Endothelial cell of umbilical vein (primary cell): ENCODE data around the gene AQP12A. TPM values are rescaled to one million over a fixed set of nuclear protein-coding genes. Genes with fewer than 3 reads are reported as not detected.

ENCODE experiments used
- BruUV-seq: library from RNA; stranded (reverse); fragments of 400-500 nt; replicated peaks from 2 replicates; lab custom pipeline; 2021; lab: Mats Ljungman, UMichigan
- CTCF ChIA-PET: fragments of 300-600, 350-600 bp; sonication (Branson Sonifier 250); formaldehyde crosslinking; loops from one replicate; lab custom pipeline; 2021; ENCODE audit warnings: antibody characterized with exemption, inconsistent platforms; lab: Charles Lee
- POLR2A ChIA-PET: fragments of 300-600, 350-600 bp; sonication (Branson Sonifier 250); formaldehyde crosslinking; loops from one replicate; lab custom pipeline; 2021; ENCODE audit warnings: antibody characterized with exemption, inconsistent platforms; lab: Charles Lee
- DNase-seq: peaks from one replicate; pipeline ENCODE4 v3.0.0-alpha.2; 2011; ENCODE audit warnings: low read depth, low spot score
- FAIRE-seq: peaks from 2 replicates; lab custom pipeline; 2011; peaks lifted over from hg19 to GRCh38; lab: Jason Lieb, UNC
- H2AFZ ChIP-seq: 2 replicates; pipeline ENCODE4 v1.6.0; 2012; ENCODE audit warnings: low read depth, low read length, control low read depth, inconsistent platforms
- H3K27ac ChIP-seq: 2 replicates; pipeline ENCODE4 v1.5.1; 2011; ENCODE audit warnings: low read depth, mild to moderate bottlenecking, control low read depth, low read length, moderate library complexity; ENCODE audit not compliant: insufficient read depth
- H3K27me3 ChIP-seq, 2 experiments: 2 replicates each; pipeline versions ENCODE4 v1.6.0 to v1.6.1; 2011; ENCODE audit warnings: low read length in 2 of 2, mixed read lengths in 1 of 2; ENCODE audit not compliant: control insufficient read depth in 2 of 2, insufficient read depth in 2 of 2
- H3K36me3 ChIP-seq, 2 experiments: 2 replicates in 1 of 2; 3 replicates in 1 of 2; pipeline ENCODE4 v1.5.1; 2011; ENCODE audit warnings: low read length in 2 of 2, mild to moderate bottlenecking in 1 of 2, moderate library complexity in 1 of 2; ENCODE audit not compliant: control insufficient read depth in 2 of 2, insufficient read depth in 2 of 2; ENCODE audit errors: extremely low read depth in 1 of 2
- H3K4me1 ChIP-seq: 3 replicates; pipeline ENCODE4 v1.5.1; 2011; ENCODE audit warnings: mild to moderate bottlenecking, low read length; ENCODE audit not compliant: control insufficient read depth, insufficient read depth; ENCODE audit errors: extremely low read depth
- H3K4me2 ChIP-seq: 2 replicates; pipeline ENCODE4 v1.6.1; 2011; ENCODE audit warnings: low read length, control low read depth, mixed read lengths; ENCODE audit not compliant: insufficient read depth
- H3K4me3 ChIP-seq, 3 experiments: fragments of 200-600 bp in 1 of 3; sonication (generic), shearing (Covaris generic) in 1 of 3; replicated peaks in 1 of 3; 2 replicates each; pipeline ENCODE4 v1.5.1; 2011 to 2016; ENCODE audit warnings: control low read depth in 3 of 3, low read length in 3 of 3, mild to moderate bottlenecking in 2 of 3, inconsistent platforms in 1 of 3, low read depth in 1 of 3, moderate library complexity in 1 of 3; ENCODE audit not compliant: insufficient read depth in 1 of 3
- H3K79me2 ChIP-seq: 2 replicates; pipeline ENCODE4 v1.6.0; 2012; ENCODE audit warnings: low read length, inconsistent platforms; ENCODE audit not compliant: control insufficient read depth, insufficient read depth
- H3K9ac ChIP-seq: replicated peaks from 2 replicates; pipeline ENCODE3; 2011; ENCODE audit warnings: low read length, control low read depth; ENCODE audit not compliant: insufficient read depth; ENCODE audit errors: extremely low read depth
- H3K9me1 ChIP-seq: replicated peaks from 3 replicates; pipeline ENCODE4 v1.6.0; 2011; ENCODE audit warnings: mild to moderate bottlenecking, low read length; ENCODE audit not compliant: control insufficient read depth, insufficient read depth; ENCODE audit errors: extremely low read depth
- H3K9me3 ChIP-seq: replicated peaks from 2 replicates; pipeline ENCODE4 v1.5.1; 2012; ENCODE audit warnings: low read length, inconsistent platforms; ENCODE audit not compliant: control insufficient read depth, insufficient read depth
- H4K20me1 ChIP-seq: replicated peaks from 2 replicates; pipeline ENCODE3; 2011; ENCODE audit warnings: mild to moderate bottlenecking, low read length; ENCODE audit not compliant: control insufficient read depth, insufficient read depth; ENCODE audit errors: extremely low read depth
- EZH2 ChIP-seq: IDR thresholded peaks from 2 replicates; pipeline ENCODE4 v1.6.1; 2012; ENCODE audit warnings: borderline replicate concordance, low read depth, mild to moderate bottlenecking, moderate library complexity, low read length, inconsistent platforms; ENCODE audit not compliant: severe bottlenecking
- FOS ChIP-seq: IDR thresholded peaks from 2 replicates; pipeline ENCODE4 v1.6.1; 2011; ENCODE audit warnings: mild to moderate bottlenecking, low read length, moderate library complexity, borderline replicate concordance; ENCODE audit not compliant: insufficient read depth
- GATA2 ChIP-seq: IDR thresholded peaks from 2 replicates; pipeline ENCODE4 v1.7.0; 2011; ENCODE audit warnings: low read depth, mild to moderate bottlenecking, moderate library complexity, mixed read lengths, low read length; ENCODE audit not compliant: insufficient read length, insufficient read depth
- JUN ChIP-seq: IDR thresholded peaks from 2 replicates; pipeline ENCODE4 v1.6.1; 2011; ENCODE audit warnings: borderline replicate concordance, low read depth; ENCODE audit not compliant: insufficient read length, insufficient read depth
- MYC ChIP-seq: IDR thresholded peaks from one replicate; pipeline ENCODE4 v1.6.1; 2011; ENCODE audit warnings: mild to moderate bottlenecking, low read depth, low read length
- POLR2A ChIP-seq: IDR thresholded peaks from 2 replicates; pipeline ENCODE4 v1.6.1; 2012; ENCODE audit warnings: low read depth, mild to moderate bottlenecking, control low read depth, low read length
- POLR2AphosphoS5 ChIP-seq: IDR thresholded peaks from 2 replicates; pipeline ENCODE4 v1.6.1; 2012; ENCODE audit warnings: low read depth, mild to moderate bottlenecking, control low read depth, low read length, moderate library complexity; ENCODE audit not compliant: insufficient read depth
- dilution Hi-C: fragments of 300-500 bp; cut with MboI; formaldehyde crosslinking; loops from one replicate; pipeline ENCODE4 v1.15.0; 2019; ENCODE audit warnings: low sequenced_read_pairs; ENCODE audit not compliant: extremely low pct_ligation_motif_present
- intact Hi-C: fragments of 100-400 bp; cut with micrococcal nuclease; formaldehyde crosslinking; loops from one replicate; pipeline ENCODE4 v1.10.0; 2022
- polyA plus RNA-seq, 4 experiments: library from polyadenylated mRNA; depleted of rRNA in 3 of 4; stranded (reverse) in 3 of 4; unstranded in 1 of 4; fragments of >200 nt; gene quantifications; 2 replicates each; pipeline versions ENCODE4 v1.2.1 to v1.2.3, GENCODE V29; 2011 to 2012; ENCODE audit warnings: missing spikeins in 1 of 4
- total RNA-seq: library from RNA; stranded (reverse); gene quantifications from 2 replicates; pipeline ENCODE4 v1.2.3, GENCODE V29; 2021
- TF ChIP-seq, protein P1 (sequence below): IDR thresholded peaks from 2 replicates; pipeline ENCODE4 v1.6.1; 2011; ENCODE audit not compliant: insufficient read depth, insufficient read length
- TF ChIP-seq, protein P2 (sequence below), 2 donors: IDR thresholded peaks; 1 replicate in 1 of 2; 2 replicates in 1 of 2; pipeline ENCODE4 v1.5.1; 2011; ENCODE audit warnings: low read length in 2 of 2, mild to moderate bottlenecking in 2 of 2, moderate library complexity in 2 of 2, control low read depth in 1 of 2, inconsistent platforms in 1 of 2, low read depth in 1 of 2; ENCODE audit not compliant: insufficient read depth in 1 of 2; ENCODE audit errors: extremely low read depth in 1 of 2

Gene AQP12A
- total and polyA plus RNA-seq, 2 donors (not counting 3 experiments of a cell fraction or from before 2014, with no cell fraction given): not detected

DNA sequence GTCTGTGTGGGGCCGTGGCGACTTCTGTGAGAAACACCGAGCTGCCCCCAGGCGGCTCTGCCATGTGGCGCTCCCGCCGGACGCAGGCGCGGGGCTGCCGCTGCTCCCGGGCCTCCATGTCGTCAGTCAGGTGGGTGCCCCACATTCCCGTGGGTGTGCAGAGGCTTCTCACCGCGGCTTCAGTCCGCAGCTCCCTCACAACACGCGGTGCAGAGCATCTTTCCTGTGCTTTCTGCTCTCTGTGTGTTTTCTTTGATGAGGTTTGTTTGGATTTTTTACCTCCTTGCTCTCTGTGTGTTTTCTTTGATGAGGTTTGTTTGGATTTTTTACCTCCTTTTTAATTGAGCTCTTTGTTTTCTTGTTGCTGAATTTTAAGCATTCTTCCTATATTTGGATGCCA is 13.0 kb downstream of the AQP12A start:
- H3K27ac ChIP-seq: no peak overlapping the region
- no TSS peak for BruUV-seq
- CTCF ChIA-PET: interaction anchor here (2.0 kb wide), 1 partner anchor 191 kb away, joined by 12 read pairs; no protein-coding TSS in a partner anchor

More for the DNA sequence above, 13.0 kb downstream of the AQP12A start:
- dilution Hi-C loops (no loop called here), intact Hi-C loops (loop anchor here (5.0 kb wide), 1 partner anchor 192 kb away; no protein-coding TSS in a partner anchor)
- POLR2A ChIA-PET: no interaction called here
- H4K20me1 ChIP-seq: no peaks in the 10 kb centered on the region
- FAIRE-seq (no peak), DNase-seq (no peak)
- no peaks in the 10 kb centered on the region for H3K27me3 ChIP-seq
- H3K4me2 ChIP-seq: no peak overlapping the region
- H3K9me1 ChIP-seq: no peaks in the 10 kb centered on the region
- no peak overlapping the region for H3K4me3 ChIP-seq
- H3K79me2 ChIP-seq: no peaks in the 10 kb centered on the region
- H3K9ac ChIP-seq: no peak overlapping the region
- no peak for TF ChIP-seq GATA2
- TF ChIP-seq, protein P1, sequence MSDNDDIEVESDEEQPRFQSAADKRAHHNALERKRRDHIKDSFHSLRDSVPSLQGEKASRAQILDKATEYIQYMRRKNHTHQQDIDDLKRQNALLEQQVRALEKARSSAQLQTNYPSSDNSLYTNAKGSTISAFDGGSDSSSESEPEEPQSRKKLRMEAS: no peak
- no peak for TF ChIP-seq MYC
- TF ChIP-seq, protein P2, sequence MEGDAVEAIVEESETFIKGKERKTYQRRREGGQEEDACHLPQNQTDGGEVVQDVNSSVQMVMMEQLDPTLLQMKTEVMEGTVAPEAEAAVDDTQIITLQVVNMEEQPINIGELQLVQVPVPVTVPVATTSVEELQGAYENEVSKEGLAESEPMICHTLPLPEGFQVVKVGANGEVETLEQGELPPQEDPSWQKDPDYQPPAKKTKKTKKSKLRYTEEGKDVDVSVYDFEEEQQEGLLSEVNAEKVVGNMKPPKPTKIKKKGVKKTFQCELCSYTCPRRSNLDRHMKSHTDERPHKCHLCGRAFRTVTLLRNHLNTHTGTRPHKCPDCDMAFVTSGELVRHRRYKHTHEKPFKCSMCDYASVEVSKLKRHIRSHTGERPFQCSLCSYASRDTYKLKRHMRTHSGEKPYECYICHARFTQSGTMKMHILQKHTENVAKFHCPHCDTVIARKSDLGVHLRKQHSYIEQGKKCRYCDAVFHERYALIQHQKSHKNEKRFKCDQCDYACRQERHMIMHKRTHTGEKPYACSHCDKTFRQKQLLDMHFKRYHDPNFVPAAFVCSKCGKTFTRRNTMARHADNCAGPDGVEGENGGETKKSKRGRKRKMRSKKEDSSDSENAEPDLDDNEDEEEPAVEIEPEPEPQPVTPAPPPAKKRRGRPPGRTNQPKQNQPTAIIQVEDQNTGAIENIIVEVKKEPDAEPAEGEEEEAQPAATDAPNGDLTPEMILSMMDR (IDR thresholded peaks at IDR 0.05; ENCODE audit: extremely low read depth in 1 of 2, insufficient read depth in 1 of 2, low read depth in 1 of 2, low read length in 2 of 2): no peak
- TF ChIP-seq JUN: no peak
- TF ChIP-seq FOS: no peak
- TF ChIP-seq EZH2: no peak
- no peak for TF ChIP-seq POLR2AphosphoS5
- TF ChIP-seq POLR2A: no peak
- no peaks in the 10 kb centered on the region for H3K4me1 ChIP-seq
- no peak overlapping the region for H2AFZ ChIP-seq
- no peaks in the 10 kb centered on the region for H3K9me3 ChIP-seq
- H3K36me3 ChIP-seq: no peaks in the 10 kb centered on the region
